ENCODE data around the gene TRIB2.

- no peak for TF ChIP-seq CTCF (IDR thresholded peaks at IDR 0.05)
- TF ChIP-seq POLR2A (IDR thresholded peaks at IDR 0.05), result no peak
Measured at GRCh38 chr2:12737297-12737696, 20.6 kb downstream of the TRIB2 start.

Measured in lower leg skin (tissue), 3 donors.